GM13976 (cell line): ENCODE data around the gene FOXO1.

Source experiments
- DNase-seq: peaks from one replicate; pipeline ENCODE4 v3.0.0; 2012; ENCODE audit warnings: low spot score
- CTCF ChIP-seq: IDR thresholded peaks from 2 replicates; pipeline ENCODE4 v1.5.1; 2012; ENCODE audit warnings: borderline replicate concordance, mild to moderate bottlenecking; ENCODE audit not compliant: insufficient read depth; ENCODE audit errors: extremely low read depth, missing control alignments, control extremely low read depth
- in situ Hi-C: fragments of 300-500 bp; cut with MboI; formaldehyde crosslinking; loops from one replicate; pipeline ENCODE4 v1.12.0; 2022; ENCODE audit warnings: low sequenced_read_pairs, mixed read lengths, inconsistent platforms; ENCODE audit not compliant: unreplicated experiment

FOXO1 gene

DNA sequence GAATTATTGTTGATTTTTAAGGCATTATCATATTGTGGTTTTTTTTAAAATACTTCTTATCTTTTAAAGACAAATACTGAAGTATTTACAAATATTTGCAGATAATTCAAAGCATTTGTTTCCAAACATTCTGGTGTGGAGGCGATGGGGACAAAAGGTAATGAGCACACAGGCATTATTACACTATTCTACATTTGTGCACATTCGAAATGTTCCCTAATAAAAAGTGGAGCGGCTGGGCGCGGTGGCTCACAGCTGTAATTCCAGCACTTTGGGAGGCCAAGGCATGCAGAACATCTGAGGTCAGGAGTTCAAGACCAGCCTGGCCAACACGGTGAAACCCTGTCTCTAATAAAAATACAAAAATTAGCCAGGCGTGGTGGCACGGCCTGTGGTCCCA is 133.4 kb downstream of the FOXO1 start:
- in situ Hi-C loops = no loop called here
- no peak for TF ChIP-seq CTCF
- DNase-seq = no peak

DNA sequence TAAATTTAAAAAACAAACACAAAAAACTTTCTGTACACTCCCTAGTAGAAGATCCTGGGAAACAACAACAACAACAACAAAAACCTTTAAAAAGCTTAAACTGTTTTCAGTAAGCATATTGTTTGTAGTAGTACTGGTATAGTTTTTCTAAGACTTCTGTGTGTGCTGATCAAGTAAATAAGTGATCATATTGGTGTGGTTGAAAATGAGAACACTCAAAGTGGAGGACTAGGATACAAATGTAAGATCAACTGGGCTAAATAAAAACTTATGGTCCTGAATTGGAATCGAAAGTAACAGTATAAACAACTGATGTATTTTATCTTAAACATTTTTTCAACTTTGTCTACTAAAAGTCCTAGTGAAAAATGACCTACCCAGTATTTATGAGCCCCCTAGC is 135.5 kb downstream of the FOXO1 start:
- TF ChIP-seq CTCF = no peak
- in situ Hi-C loops = no loop called here
- no peak for DNase-seq

DNA sequence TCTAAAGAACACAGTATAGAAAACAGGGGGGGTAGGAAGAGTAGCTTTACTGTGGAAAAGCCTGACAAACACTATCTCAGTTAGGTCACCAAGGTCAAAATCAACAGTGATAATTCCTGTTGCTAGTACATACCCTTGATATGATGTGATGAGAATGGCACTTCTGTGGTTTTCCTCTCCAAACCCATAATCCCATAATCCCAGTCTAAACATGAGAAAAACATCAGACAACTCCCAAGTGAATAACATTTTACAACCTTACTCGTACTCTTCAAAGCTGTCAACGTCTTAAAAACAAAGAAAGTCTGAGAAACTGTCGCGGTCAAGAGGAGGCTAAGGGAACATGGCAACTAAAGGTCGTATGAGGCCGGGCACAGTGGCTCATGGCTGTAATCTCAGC is 137.6 kb downstream of the FOXO1 start:
- DNase-seq = no peak
- in situ Hi-C loops = no loop called here
- no peak for TF ChIP-seq CTCF

- no peak for DNase-seq
- no peak for TF ChIP-seq CTCF
- in situ Hi-C loops = no loop called here
Observed at GRCh38 chr13:40527914-40528313, 138.5 kb downstream of the FOXO1 start.

- DNase-seq = no peak
- no peak for TF ChIP-seq CTCF
- in situ Hi-C loops = no loop called here
Observed at GRCh38 chr13:40522282-40522681, 144.2 kb downstream of the FOXO1 start.

GRCh38 chr13:40520916-40521315 is 145.5 kb downstream of the FOXO1 start:
- DNase-seq = no peak
- no peak for TF ChIP-seq CTCF
- in situ Hi-C loops = no loop called here

DNA sequence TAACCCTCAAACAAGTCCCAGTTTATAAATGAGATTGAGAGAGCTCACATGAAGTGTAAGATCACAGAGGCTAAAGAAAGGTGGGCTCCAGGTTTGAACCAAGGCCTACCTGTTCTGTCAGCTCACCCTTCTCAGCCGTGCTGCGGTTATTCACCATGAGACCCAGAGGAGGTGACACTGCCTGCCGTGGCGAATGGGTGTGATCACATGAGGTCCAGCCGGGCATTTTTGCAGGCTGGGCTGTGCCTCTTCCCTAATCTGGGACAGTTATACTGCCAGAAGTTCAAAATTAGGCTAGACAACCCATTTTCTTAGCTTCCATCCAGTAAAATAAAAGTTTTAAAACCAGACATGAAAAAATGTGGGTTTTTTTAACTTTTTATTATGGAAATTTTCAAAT is 146.8 kb downstream of the FOXO1 start:
- no peak for TF ChIP-seq CTCF
- in situ Hi-C loops = no loop called here
- DNase-seq = no peak
